Natural killer cell (primary cell): Measurements from ENCODE around the gene TM9SF4. TPM values are rescaled to one million over a fixed set of nuclear protein-coding genes. Genes with fewer than 3 reads are reported as not detected.

Source experiments
- ATAC-seq, 3 donors: fragments of 150-1000 bp in 2 of 3; fragments of 200-7000 bp in 1 of 3; cut with Tn5 transposase; 1 replicate in 1 of 3; 2 replicates in 2 of 3; pipeline ENCODE4 v1.10.0; 2021; ENCODE audit warnings: mild to moderate bottlenecking in 2 of 3, moderate library complexity in 2 of 3
- DNase-seq, 2 donors: peaks; one replicate each; pipeline versions ENCODE4 v3.0.0 to v3.0.0-alpha.2; 2013 to 2021; ENCODE audit warnings: mixed read lengths in 1 of 2
- H3K27ac ChIP-seq: one replicate; pipeline ENCODE4 v1.5.1; 2013; ENCODE audit warnings: mild to moderate bottlenecking, low read length
- H3K27me3 ChIP-seq: one replicate; pipeline ENCODE4 v1.6.1; 2013; ENCODE audit warnings: low read length; ENCODE audit not compliant: control insufficient read depth, insufficient read depth
- H3K36me3 ChIP-seq: one replicate; pipeline ENCODE4 v1.6.1; 2013; ENCODE audit warnings: low read length; ENCODE audit not compliant: control insufficient read depth, insufficient read depth
- H3K4me1 ChIP-seq: one replicate; pipeline ENCODE4 v1.6.1; 2013; ENCODE audit warnings: low read length; ENCODE audit not compliant: control insufficient read depth, insufficient read depth
- H3K4me3 ChIP-seq: one replicate; pipeline ENCODE4 v1.5.1; 2013; ENCODE audit warnings: low read length
- H3K9me3 ChIP-seq: one replicate; pipeline ENCODE4 v1.6.1; 2013; ENCODE audit warnings: low read length; ENCODE audit not compliant: control insufficient read depth, insufficient read depth
- H3K27ac Mint-ChIP-seq, 2 donors: one replicate each; pipeline ENCODE4 v1.8.0; 2022; ENCODE audit warnings: mild to moderate bottlenecking in 2 of 2, mixed read lengths in 2 of 2, moderate library complexity in 1 of 2
- H3K27me3 Mint-ChIP-seq, 2 donors: one replicate each; pipeline ENCODE4 v1.8.0; 2022; ENCODE audit warnings: low read depth in 2 of 2, mixed read lengths in 2 of 2
- H3K36me3 Mint-ChIP-seq: one replicate; pipeline ENCODE4 v1.8.0; 2022; ENCODE audit warnings: mixed read lengths
- H3K4me1 Mint-ChIP-seq, 2 donors: one replicate each; pipeline ENCODE4 v1.8.0; 2022; ENCODE audit warnings: mixed read lengths in 2 of 2
- H3K4me3 Mint-ChIP-seq: one replicate; pipeline ENCODE4 v1.8.0; 2022; ENCODE audit warnings: mild to moderate bottlenecking, moderate library complexity, mixed read lengths
- H3K9me3 Mint-ChIP-seq, 2 donors: one replicate each; pipeline ENCODE4 v1.8.0; 2022; ENCODE audit warnings: mixed read lengths in 2 of 2
- WGBS: methylation state at CpG from one replicate; pipeline ENCODE4 v1.1.7; 2013; ENCODE audit warnings: missing lambda C conversion rate; ENCODE audit not compliant: insufficient coverage; 5-methylcytosine and 5-hydroxymethylcytosine counted together
- intact Hi-C: fragments of 100-400 bp; cut with micrococcal nuclease; formaldehyde crosslinking; loops from one replicate; pipeline ENCODE4 v1.14.2; 2022
- total RNA-seq, 4 donors: library from RNA; stranded (reverse); fragments of 120-200 nt in 1 of 4; gene quantifications; one replicate each; pipeline versions ENCODE4 v1.2.3 to v1.2.4, GENCODE V29; 2013 to 2022
- TF ChIP-seq, protein P1 (sequence below): fragments of 200-600 bp; IDR thresholded peaks from one replicate; pipeline ENCODE4 v1.8.0; 2022; ENCODE audit warnings: antibody characterized with exemption

Gene TM9SF4
- total RNA-seq, 3 donors from 2014 or later (not counting 1 experiment from before 2014, with no cell fraction given), result 35.8 to 42.8 (median 41.2) TPM

DNA sequence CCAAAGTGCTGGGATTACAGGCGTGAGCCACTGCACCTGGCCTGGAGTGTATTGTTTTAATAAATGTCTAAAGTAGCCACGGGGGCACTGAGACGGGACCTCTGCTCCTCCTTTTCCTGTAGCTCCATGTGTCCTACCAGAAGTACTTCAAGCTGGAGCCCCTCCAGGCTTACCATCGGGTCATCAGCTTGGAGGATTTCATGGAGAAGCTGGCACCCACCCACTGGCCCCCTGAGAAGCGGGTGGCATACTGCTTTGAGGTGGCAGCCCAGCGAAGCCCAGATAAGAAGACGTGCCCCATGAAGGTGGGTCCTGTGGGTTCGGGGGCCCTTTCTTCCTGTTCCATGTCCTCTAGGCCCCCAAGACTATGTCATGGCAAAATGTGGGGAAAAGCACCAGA lies 105.6 kb downstream of the TM9SF4 start:
- no peak for ATAC-seq
- no peaks in the 10 kb centered on the region for H3K27me3 Mint-ChIP-seq
- Histone ChIP-seq H3K36me3 (peaks cover 49% of the 10 kb centered on the region), H3K27ac (no peak overlapping the region), H3K9me3 (no peaks in the 10 kb centered on the region), H3K4me1 (no peaks in the 10 kb centered on the region), H3K27me3 (no peaks in the 10 kb centered on the region), H3K4me3 (no peak overlapping the region)
- H3K36me3 Mint-ChIP-seq, result peaks cover 7% of the 10 kb centered on the region
- TF ChIP-seq, protein P1, sequence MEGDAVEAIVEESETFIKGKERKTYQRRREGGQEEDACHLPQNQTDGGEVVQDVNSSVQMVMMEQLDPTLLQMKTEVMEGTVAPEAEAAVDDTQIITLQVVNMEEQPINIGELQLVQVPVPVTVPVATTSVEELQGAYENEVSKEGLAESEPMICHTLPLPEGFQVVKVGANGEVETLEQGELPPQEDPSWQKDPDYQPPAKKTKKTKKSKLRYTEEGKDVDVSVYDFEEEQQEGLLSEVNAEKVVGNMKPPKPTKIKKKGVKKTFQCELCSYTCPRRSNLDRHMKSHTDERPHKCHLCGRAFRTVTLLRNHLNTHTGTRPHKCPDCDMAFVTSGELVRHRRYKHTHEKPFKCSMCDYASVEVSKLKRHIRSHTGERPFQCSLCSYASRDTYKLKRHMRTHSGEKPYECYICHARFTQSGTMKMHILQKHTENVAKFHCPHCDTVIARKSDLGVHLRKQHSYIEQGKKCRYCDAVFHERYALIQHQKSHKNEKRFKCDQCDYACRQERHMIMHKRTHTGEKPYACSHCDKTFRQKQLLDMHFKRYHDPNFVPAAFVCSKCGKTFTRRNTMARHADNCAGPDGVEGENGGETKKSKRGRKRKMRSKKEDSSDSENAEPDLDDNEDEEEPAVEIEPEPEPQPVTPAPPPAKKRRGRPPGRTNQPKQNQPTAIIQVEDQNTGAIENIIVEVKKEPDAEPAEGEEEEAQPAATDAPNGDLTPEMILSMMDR, result no peak
- 95% methylated on average over 8 of the region's 8 CpGs for WGBS
- H3K9me3 Mint-ChIP-seq, result no peaks in the 10 kb centered on the region
- no peak overlapping the region for H3K4me3 Mint-ChIP-seq
- H3K27ac Mint-ChIP-seq, result no peak overlapping the region
- H3K4me1 Mint-ChIP-seq, result peaks cover 13 to 16% of the 10 kb centered on the region in 2 donors
- DNase-seq, result no peak
- intact Hi-C loops, result no loop called here

DNA sequence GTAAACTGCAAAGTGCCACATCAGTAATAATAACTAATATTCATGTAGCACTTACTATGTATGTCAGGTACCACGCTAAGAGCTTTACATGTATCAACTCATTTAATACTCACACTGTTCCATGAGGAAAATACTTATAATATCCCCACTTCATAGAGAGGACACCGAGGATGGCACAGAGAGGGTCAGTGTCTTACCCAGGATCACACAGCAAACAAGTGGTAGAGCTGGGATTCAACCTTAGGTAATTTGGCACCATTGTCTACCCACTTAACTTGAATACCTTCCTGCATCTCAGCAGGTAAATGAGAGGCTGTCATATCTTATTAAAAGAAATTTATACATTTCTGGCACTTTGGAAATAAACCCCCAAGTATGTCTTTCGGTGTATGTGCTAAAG lies 106.2 kb downstream of the TM9SF4 start:
- Histone ChIP-seq H3K36me3 (peaks cover 50% of the 10 kb centered on the region), H3K27me3 (no peaks in the 10 kb centered on the region), H3K9me3 (no peaks in the 10 kb centered on the region), H3K4me1 (no peaks in the 10 kb centered on the region), H3K4me3 (no peak overlapping the region), H3K27ac (no peak overlapping the region)
- H3K27me3 Mint-ChIP-seq, result no peaks in the 10 kb centered on the region
- no peak overlapping the region for H3K4me3 Mint-ChIP-seq
- no peaks in the 10 kb centered on the region for H3K9me3 Mint-ChIP-seq
- TF ChIP-seq, protein P1, result no peak
- no peak overlapping the region for H3K27ac Mint-ChIP-seq
- peaks cover 7 to 10% of the 10 kb centered on the region in 2 donors for H3K4me1 Mint-ChIP-seq
- DNase-seq, result no peak
- ATAC-seq, result no peak
- intact Hi-C loops, result no loop called here
- peaks cover 7% of the 10 kb centered on the region for H3K36me3 Mint-ChIP-seq
- 100% methylated on average over 3 of the region's 3 CpGs for WGBS

GRCh38 chr20:32216179-32217142 lies 106.9 kb downstream of the TM9SF4 start:
- Histone ChIP-seq H3K36me3 (peaks cover 54% of the 10 kb centered on the region), H3K4me3 (no peak overlapping the region), H3K27me3 (no peaks in the 10 kb centered on the region), H3K27ac (no peak overlapping the region), H3K4me1 (no peaks in the 10 kb centered on the region), H3K9me3 (no peaks in the 10 kb centered on the region)
- TF ChIP-seq, protein P1, result no peak
- ATAC-seq, result no peak
- H3K27ac Mint-ChIP-seq, result no peak overlapping the region
- H3K4me1 Mint-ChIP-seq, result peaks cover 6% of the 10 kb centered on the region in 2 donors
- H3K36me3 Mint-ChIP-seq, result peaks cover 7% of the 10 kb centered on the region
- no peaks in the 10 kb centered on the region for H3K9me3 Mint-ChIP-seq
- H3K27me3 Mint-ChIP-seq, result no peaks in the 10 kb centered on the region
- H3K4me3 Mint-ChIP-seq, result no peak overlapping the region
- no peak for DNase-seq
- WGBS, result 97% methylated on average over 13 of the region's 13 CpGs
- intact Hi-C loops, result no loop called here

Other genes starting within 250 kb of the TM9SF4 start
- gene DUSP15, start 239.2 kb upstream of the TM9SF4 start, total RNA-seq, result not detected
- gene TTLL9, start 239.1 kb upstream of the TM9SF4 start, total RNA-seq, result not detected
- gene PDRG1, start 157.7 kb upstream of the TM9SF4 start, total RNA-seq, result 10 to 100 TPM in 2 of 3 donors, 1 to 10 TPM in 1; 9.0 to 12.8 (median 10.4) TPM
- gene XKR7, start 141.6 kb upstream of the TM9SF4 start, total RNA-seq, result not detected
- not detected for gene CCM2L, start 99.3 kb upstream of the TM9SF4 start, total RNA-seq
- gene HCK, start 57.5 kb upstream of the TM9SF4 start, total RNA-seq, result 10 to 100 TPM in 2 of 3 donors, 1 to 10 TPM in 1; 6.3 to 31.6 (median 12.4) TPM
- gene PLAGL2, start 98.0 kb downstream of the TM9SF4 start, total RNA-seq, result 10 to 100 TPM; 13.5 to 16.6 (median 15.1) TPM
- gene POFUT1, start 98.2 kb downstream of the TM9SF4 start, total RNA-seq, result 10 to 100 TPM in 2 of 3 donors, 1 to 10 TPM in 1; 9.7 to 14.5 (median 13.2) TPM
- 10 to 100 TPM; 10.2 to 14.3 (median 13.2) TPM for gene KIF3B, start 167.9 kb downstream of the TM9SF4 start, total RNA-seq
- gene ASXL1, start 248.6 kb downstream of the TM9SF4 start, total RNA-seq, result 100 to 1,000 TPM; 106 to 125 (median 108) TPM